Stimulated activated CD8-positive, alpha-beta memory T cell treated with anti-CD3 and anti-CD28 coated beads, Interleukin-15, amount 100 ng/mL, for 24 hours (primary cell): ENCODE measurements around the gene BCAS4.

Experiments used
- DNase-seq: peaks from one replicate; pipeline ENCODE4 v3.0.0-alpha.2; 2020; ENCODE audit warnings: low read depth

The BCAS4 gene

GRCh38 chr20:50821994-50822393 lies 27.1 kb downstream of the BCAS4 start:
- no peak for DNase-seq

GRCh38 chr20:50823319-50823718 lies 28.5 kb downstream of the BCAS4 start:
- DNase-seq, result no peak

DNA sequence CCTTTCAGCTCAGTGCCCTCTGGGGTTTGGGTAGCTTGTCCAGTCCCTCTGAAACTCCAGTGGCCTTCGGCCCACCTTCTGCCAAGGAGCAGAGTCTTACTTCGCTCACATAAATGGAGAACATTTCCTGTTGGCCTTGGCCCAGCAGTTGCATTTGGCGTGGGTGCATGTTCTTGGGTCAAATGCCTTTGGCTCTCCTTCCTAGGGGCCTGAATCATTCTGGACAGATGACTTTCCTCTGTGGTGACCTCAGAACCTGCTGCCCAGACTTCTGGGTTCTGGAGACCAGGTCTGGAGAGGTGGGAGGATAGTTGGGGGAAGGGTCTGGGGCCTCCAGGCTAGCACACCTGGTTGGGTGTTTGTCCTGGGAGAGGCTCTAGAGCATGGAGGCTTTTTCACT lies 29.3 kb downstream of the BCAS4 start:
- DNase-seq, result no peak

GRCh38 chr20:50826121-50826520 lies 31.3 kb downstream of the BCAS4 start:
- no peak for DNase-seq

DNA sequence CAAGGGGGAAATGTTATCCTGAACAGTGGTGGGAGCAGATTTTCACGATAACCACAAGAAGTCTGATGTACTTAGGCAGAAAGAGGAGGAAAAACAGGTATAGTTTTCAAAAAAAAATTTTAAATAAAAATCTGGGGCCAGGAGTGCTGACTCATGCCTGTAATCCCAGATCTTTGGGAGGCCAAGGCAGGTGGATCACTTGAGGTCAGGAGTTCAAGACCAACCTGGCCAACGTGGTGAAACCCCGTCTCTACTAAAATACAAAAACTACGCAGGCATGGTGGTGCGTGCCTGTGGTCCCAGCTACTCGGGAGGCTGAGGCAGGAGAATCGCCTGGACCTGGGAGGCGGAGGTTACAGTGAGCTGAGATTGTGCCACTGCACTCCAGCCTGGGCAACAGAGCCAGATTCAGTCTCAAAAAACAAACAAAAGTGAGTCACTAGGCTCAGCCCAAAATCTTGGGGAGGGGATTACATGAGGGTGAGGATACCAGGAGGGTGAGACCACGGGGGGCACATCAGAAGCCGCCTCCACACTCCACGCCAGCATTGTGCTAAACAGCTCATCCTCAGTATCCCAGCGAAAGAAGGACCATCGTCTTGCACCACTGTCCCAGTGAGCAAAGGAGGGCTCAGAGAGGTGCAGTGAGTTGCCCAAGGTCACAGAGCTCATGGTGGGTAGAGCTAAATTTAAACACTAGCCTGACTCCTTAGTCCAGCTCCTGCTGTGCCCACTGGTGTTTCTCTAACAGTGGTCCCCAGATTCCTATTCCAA lies 33.7 kb downstream of the BCAS4 start:
- no peak for DNase-seq

- DNase-seq, result no peak
Measured at GRCh38 chr20:50831622-50832021, 36.8 kb downstream of the BCAS4 start.

GRCh38 chr20:50834599-50835005 lies 39.7 kb downstream of the BCAS4 start:
- no peak for DNase-seq

DNA sequence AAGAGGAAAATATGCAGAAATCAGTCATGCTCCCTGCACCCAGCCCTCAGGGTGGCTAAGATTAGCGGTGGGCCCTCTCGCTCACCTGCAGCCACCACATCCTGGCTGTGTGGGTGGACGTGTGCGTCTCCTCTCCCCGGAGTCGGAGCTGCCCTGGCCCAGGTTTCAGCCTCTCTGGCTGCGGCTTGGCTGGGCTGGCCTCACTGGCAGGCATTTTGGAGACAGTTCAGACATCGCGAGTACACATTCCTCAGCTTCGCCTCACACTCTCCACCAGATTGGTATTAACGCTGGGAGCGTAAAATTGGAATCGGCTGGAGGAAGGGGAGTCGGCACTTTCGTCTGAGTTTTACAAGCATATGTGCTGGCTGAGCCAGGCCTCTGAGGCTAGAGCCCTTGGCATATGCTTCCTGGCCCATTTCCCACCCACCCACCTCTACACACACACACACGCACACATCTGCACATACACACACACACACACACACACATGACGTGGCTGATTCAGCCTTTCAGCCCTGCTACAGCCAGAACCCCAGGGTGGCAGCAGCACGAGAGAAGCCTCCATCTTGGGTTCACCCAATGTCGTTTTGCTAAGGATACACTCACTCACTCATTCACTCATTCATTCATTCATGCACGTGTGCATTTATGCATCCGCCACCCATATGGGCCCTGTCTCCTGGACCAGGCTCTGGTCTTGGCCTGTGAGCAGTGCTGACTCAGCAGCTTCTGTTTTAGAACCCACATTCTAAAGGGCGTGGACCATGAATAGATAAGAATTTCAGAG lies 42.9 kb downstream of the BCAS4 start:
- no peak for DNase-seq

- DNase-seq, result no peak
Measured at GRCh38 chr20:50838322-50838625, 43.4 kb downstream of the BCAS4 start.

GRCh38 chr20:50838707-50839385 lies 44.0 kb downstream of the BCAS4 start:
- DNase-seq, result no peak

DNA sequence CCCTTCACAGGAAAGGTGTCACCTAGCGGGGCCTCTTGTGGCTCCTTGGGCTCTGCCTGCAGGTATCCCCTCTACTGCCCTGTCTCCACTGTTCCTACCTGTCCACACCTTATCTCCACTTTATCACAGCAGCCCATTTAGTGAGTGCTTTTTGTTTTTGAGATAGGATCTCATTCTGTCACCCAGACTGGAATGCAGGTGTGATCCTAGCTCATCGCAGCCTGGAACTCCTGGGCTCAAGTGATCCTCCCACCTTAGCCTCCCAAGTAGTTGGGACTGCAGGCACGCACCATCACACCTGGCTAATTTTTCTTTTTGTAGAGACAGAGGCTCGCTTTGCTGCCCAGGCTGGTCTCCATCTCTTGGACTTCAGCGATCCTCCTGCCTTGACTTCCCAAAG lies 48.0 kb downstream of the BCAS4 start:
- DNase-seq, result no peak

DNA sequence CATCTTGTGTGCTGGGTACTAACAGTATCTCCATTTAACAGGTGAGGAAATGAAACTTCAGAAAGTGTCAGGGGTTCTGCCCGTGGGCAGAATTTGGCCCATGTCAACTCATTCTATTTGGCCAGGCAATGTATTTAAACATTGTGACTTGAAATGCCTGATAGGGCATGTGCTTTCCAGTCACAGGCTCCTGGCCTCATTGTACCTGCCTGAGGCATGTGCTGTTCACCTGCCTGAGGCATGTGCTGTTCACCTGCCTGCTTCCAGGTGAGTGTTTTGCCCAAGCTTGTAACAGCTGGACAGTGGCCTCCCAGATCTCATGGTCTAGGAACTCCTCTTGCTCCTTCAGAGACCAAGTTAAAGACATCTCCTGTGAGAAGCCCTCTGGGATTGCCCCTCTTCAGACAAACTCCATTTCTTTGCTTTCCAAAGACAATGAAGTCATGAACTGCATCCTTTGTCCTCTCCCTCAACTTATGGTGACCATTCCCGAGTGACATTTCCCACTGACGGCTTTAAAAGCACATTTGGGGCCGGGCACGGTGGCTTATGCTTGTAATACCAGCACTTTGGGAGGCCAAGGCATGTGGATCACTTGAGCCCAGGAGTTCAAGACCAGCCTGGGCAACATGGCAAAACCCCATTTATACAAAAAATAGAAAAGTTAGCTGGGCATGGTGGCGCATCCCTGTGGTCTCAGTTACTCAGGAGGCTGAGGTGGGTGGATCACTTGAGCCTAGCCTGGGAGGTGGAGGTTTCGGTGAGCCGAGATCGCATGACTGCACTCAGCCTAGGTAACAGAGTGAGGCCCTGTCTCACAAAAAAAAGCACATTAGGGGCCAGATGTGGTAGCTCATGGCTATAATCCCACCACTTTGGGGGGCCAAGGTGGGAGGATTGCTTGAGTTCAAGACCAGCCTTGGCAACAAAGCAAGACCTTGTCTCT lies 48.7 kb downstream of the BCAS4 start:
- no peak for DNase-seq

DNA sequence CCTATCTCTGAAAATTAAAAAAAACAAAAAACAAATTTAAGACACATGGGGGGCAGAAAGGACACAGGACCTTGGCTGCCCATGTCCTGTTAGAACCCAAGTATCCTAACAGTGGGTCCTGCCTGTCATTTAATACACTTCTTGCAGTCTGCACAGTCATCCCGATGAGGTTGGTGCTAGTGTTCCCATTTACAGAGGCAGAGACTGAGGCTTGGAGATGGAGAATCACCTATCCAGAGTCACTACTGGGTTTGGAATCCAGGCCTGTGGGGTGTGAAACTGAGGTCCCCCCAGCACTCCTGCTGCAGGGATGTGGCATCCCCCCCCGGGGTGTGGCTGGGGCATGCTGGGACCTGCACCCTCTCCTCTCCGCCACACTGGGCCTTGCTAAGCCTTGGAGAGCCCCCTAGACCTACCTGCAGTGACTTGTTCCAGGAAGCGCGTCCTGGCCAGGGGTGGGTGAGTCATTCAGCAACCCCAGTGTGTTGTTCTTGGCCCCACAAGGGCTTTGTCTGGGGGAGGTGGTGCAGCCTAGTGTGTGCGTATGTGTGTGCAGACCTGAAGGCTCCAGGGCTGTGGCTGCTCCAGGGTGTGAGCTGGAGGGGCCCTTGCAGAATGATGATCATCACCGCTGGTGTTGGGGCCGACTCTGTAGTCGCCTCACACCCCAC lies 49.7 kb downstream of the BCAS4 start:
- DNase-seq, result no peak

DNA sequence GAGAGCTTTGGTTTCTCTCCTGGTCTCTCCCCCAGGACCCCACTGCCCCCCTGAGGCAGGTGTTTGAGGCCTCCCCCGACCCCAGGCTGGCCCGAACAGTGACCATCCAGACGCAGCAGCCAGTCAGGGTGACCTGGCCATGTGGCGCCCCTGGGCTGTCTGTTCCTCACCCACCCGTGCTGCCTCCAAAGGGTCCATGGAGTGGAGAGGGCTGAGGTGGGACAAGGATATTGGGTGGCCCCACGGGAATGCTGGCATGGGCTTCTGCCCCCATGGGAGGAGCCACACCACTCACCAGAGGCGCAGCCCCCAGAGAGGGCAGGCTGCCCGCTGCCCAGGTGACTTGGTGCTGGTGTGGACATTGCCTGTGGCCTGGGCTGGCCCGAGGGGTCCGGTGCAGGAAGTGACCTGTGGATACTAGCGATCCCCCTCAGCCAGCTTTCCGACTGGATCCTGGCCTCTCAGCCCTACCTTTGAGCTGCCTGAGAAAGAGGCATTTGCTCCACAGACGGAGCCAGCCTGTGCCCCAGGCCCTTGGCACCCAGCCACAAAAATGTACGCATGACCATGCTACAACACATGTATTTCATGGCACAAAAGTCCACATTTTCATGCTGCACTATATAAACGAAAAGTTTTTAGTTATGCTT lies 50.8 kb downstream of the BCAS4 start:
- no peak for DNase-seq

GRCh38 chr20:50848341-50848808 lies 53.5 kb downstream of the BCAS4 start:
- DNase-seq, result no peak

- no peak for DNase-seq
Measured at GRCh38 chr20:50848846-50849673, 54.2 kb downstream of the BCAS4 start.

GRCh38 chr20:50850721-50851286 lies 55.9 kb downstream of the BCAS4 start:
- no peak for DNase-seq

DNA sequence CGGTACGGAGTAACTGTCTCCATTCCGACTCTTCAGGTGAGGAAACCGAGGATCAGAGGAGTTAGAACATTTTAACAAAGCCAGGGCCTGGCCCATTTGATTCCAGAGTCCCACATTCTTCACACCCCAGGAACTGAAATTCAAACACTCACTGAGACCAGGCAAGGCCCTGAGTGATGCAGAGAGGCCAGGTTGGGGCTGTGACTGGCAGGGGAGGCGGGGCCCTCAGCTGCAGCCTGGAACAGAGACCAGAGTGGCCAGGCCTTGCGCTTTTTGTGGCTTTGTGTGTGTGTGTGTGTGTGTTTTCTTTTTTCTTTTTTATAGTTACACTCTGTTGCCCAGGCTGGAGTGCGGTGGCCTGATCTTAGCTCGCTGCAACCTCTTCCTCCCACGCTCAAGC lies 57.2 kb downstream of the BCAS4 start:
- no peak for DNase-seq

- DNase-seq, result no peak
Measured at GRCh38 chr20:50854506-50855249, 59.8 kb downstream of the BCAS4 start.
